IMR-90 (cell line): ENCODE data around the gene ST7.

Experiments used
- CTCF ChIP-seq: conservative IDR thresholded peaks from 2 replicates; pipeline ENCODE4 v1.5.1; 2012; ENCODE audit warnings: mild to moderate bottlenecking, low read depth, low read length, improper control_type of control experiment
- FOS ChIP-seq: fragments of 150-350 bp; IDR thresholded peaks from 2 replicates; pipeline ENCODE4 v1.6.1; 2016; ENCODE audit warnings: low read depth, low read length
- MAFK ChIP-seq: IDR thresholded peaks from 2 replicates; pipeline ENCODE4 v1.6.1; 2012; ENCODE audit warnings: low read depth, low read length, improper control_type of control experiment
- RAD21 ChIP-seq: IDR thresholded peaks from 2 replicates; pipeline ENCODE4 v1.6.1; 2012; ENCODE audit warnings: low read length, improper control_type of control experiment

- TF ChIP-seq MAFK (no peak), FOS (no peak), CTCF (no peak), RAD21 (no peak)
Observed at GRCh38 chr7:116969371-116969902, 16.1 kb downstream of the ST7 start.
